OCI-LY7 (cell line): ENCODE measurements around the gene JAKMIP2.

Source experiments
- CTCF ChIP-seq: fragments of 200-600 bp; sonication (generic); conservative IDR thresholded peaks from 2 replicates; pipeline ENCODE4 v1.5.1; 2014; ENCODE audit warnings: mild to moderate bottlenecking, antibody characterized with exemption, low read length, moderate library complexity, mixed read lengths
- EZH2phosphoT487 ChIP-seq: fragments of 200-600 bp; sonication (generic); IDR thresholded peaks from 2 replicates; pipeline ENCODE4 v1.6.1; 2018; ENCODE audit warnings: low read depth, borderline replicate concordance, mild to moderate bottlenecking, mixed run types, antibody characterized with exemption, low read length, moderate library complexity, mixed read lengths

GRCh38 chr5:147712019-147712418 lies 70.5 kb downstream of the JAKMIP2 start:
- TF ChIP-seq CTCF (no peak), EZH2phosphoT487 (no peak)
